GM12874 (cell line): ENCODE measurements around the gene PCDHGA12.
A peak's percentile ranks its signal among the peaks of the same experiment; 100 is the strongest.

ENCODE experiments used
- CTCF ChIP-seq: IDR thresholded peaks from 2 replicates; pipeline ENCODE4 v1.5.1; 2011; ENCODE audit warnings: low read depth, mild to moderate bottlenecking, control low read depth, low read length, moderate library complexity; ENCODE audit not compliant: insufficient read depth

PCDHGA12 gene

GRCh38 chr5:141413540-141414069 is 16.7 kb upstream of the PCDHGA12 start:
- TF ChIP-seq CTCF, result no peak

- TF ChIP-seq CTCF, result peak; percentile 89
These were observed 12.7 kb upstream of the PCDHGA12 start, which contains the start of gene PCDHGB7 for GRCh38 chr5:141417494-141418172. TSS of gene PCDHGB7 (plus strand) at chr5:141417677. CDS start at chr5:141417860, 183 bp downstream.

GRCh38 chr5:141419074-141419880 is 11.0 kb upstream of the PCDHGA12 start:
- no peak for TF ChIP-seq CTCF

GRCh38 chr5:141420855-141421488 is 9.3 kb upstream of the PCDHGA12 start, which contains the start of gene PCDHGA11:
TSS of gene PCDHGA11 (plus strand) at chr5:141421051. CDS start at chr5:141421228, 177 bp downstream.
- peak; percentile 75 for TF ChIP-seq CTCF

GRCh38 chr5:141421489-141421855 is 8.8 kb upstream of the PCDHGA12 start:
- TF ChIP-seq CTCF, result no peak

GRCh38 chr5:141422742-141423291 is 7.5 kb upstream of the PCDHGA12 start:
- no peak for TF ChIP-seq CTCF

GRCh38 chr5:141427783-141428426 is 2.4 kb upstream of the PCDHGA12 start:
- no peak for TF ChIP-seq CTCF
